OCI-LY1 (cell line): ENCODE data around the gene RABGAP1L.
A peak's percentile ranks its signal among the peaks of the same experiment; 100 is the strongest.

ENCODE experiments used
- H2AFZ ChIP-seq: fragments of 200-600 bp; sonication (generic), shearing (Covaris generic); 2 replicates; pipeline ENCODE4 v1.6.0; 2014; ENCODE audit warnings: antibody characterized with exemption, mild to moderate bottlenecking, low read length
- H3F3A ChIP-seq: fragments of 200-600 bp; sonication (generic), shearing (Covaris generic); 2 replicates; pipeline ENCODE4 v1.6.0; 2014; ENCODE audit warnings: mild to moderate bottlenecking, antibody characterized with exemption, low read length, moderate library complexity; ENCODE audit not compliant: insufficient read depth
- H3K27ac ChIP-seq: fragments of 200-600 bp; sonication (generic); 2 replicates; pipeline ENCODE4 v1.5.1; 2014; ENCODE audit warnings: low read length, mixed run types, mild to moderate bottlenecking, low read depth; ENCODE audit not compliant: poor library complexity, severe bottlenecking
- H3K27me3 ChIP-seq: fragments of 200-600 bp; sonication (generic); 2 replicates; pipeline ENCODE4 v1.6.0; 2014; ENCODE audit warnings: antibody characterized with exemption, mild to moderate bottlenecking, low read length, moderate library complexity; ENCODE audit not compliant: insufficient read depth
- H3K36me3 ChIP-seq: fragments of 200-600 bp; sonication (generic); 2 replicates; pipeline ENCODE4 v1.6.1; 2014; ENCODE audit warnings: mild to moderate bottlenecking, antibody characterized with exemption, low read length, moderate library complexity, mixed read lengths; ENCODE audit not compliant: insufficient read depth
- H3K4me1 ChIP-seq: fragments of 200-600 bp; sonication (generic); 2 replicates; pipeline ENCODE4 v1.5.1; 2014; ENCODE audit warnings: mild to moderate bottlenecking, low read length, moderate library complexity; ENCODE audit not compliant: insufficient read depth, severe bottlenecking
- H3K4me2 ChIP-seq: fragments of 200-600 bp; sonication (generic), shearing (Covaris generic); 2 replicates; pipeline ENCODE4 v1.6.1; 2014; ENCODE audit warnings: low read length
- H3K4me3 ChIP-seq: fragments of 200-600 bp; sonication (generic); 2 replicates; pipeline ENCODE4 v1.5.1; 2014; ENCODE audit warnings: low read length, low read depth, mild to moderate bottlenecking, mixed read lengths; ENCODE audit not compliant: poor library complexity, severe bottlenecking
- H3K79me2 ChIP-seq: fragments of 200-600 bp; shearing (Covaris generic); 2 replicates; pipeline ENCODE4 v1.6.1; 2016; ENCODE audit warnings: mixed run types, low read length, mixed read lengths; ENCODE audit not compliant: insufficient read depth
- H3K9ac ChIP-seq: fragments of 200-600 bp; sonication (generic), shearing (Covaris generic); 2 replicates; pipeline ENCODE4 v1.6.1; 2014; ENCODE audit warnings: mild to moderate bottlenecking, low read length, mixed read lengths
- H3K9me2 ChIP-seq: fragments of 200-600 bp; sonication (generic), shearing (Covaris generic); 2 replicates; pipeline ENCODE4 v1.6.1; 2014; ENCODE audit warnings: low read depth, mild to moderate bottlenecking, low read length, mixed read lengths
- H3K9me3 ChIP-seq: fragments of 200-600 bp; shearing (Covaris generic); 2 replicates; pipeline ENCODE4 v1.6.1; 2014; ENCODE audit warnings: low read length, mixed read lengths
- H4K20me1 ChIP-seq: fragments of 200-600 bp; sonication (generic), shearing (Covaris generic); 2 replicates; pipeline ENCODE4 v1.6.0; 2016; ENCODE audit warnings: mild to moderate bottlenecking, low read length; ENCODE audit not compliant: insufficient read depth
- EZH2 ChIP-seq: fragments of 200-600 bp; sonication (generic), shearing (Covaris generic); IDR thresholded peaks from 2 replicates; pipeline ENCODE4 v1.8.0; 2017; ENCODE audit warnings: borderline replicate concordance, mixed run types, mild to moderate bottlenecking, antibody characterized with exemption, low read length, moderate library complexity, mixed read lengths
- TF ChIP-seq, protein P1 (sequence below): fragments of 200-600 bp; sonication (generic), shearing (Covaris generic); IDR thresholded peaks from 2 replicates; pipeline ENCODE4 v1.5.1; 2017; ENCODE audit warnings: mild to moderate bottlenecking, antibody characterized with exemption, low read length, moderate library complexity, mixed read lengths

The RABGAP1L gene

DNA sequence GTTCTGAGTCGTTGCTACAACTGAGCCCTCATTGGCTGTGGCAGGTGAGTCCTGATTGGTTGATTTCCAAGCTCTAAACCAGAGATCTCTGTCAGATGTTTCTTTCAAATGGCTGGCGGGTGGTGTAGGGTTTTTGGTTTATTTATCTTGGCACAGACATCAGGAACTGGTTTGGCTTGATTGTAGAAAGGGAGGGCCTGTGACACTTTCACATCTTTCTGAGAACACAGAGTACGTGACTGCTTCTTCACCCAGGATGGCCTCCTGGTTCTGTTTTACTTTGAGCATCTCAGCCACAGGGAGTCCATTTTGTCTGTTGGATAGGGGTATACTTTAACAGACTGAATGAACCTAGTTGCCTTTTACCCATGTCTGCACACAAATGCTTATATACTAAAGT lies 199.0 kb downstream of the RABGAP1L start:
- no peak overlapping the region for H2AFZ ChIP-seq
- H3K4me2 ChIP-seq = no peak overlapping the region
- no peaks in the 10 kb centered on the region for H3K4me1 ChIP-seq
- no peaks in the 10 kb centered on the region for H3K9me2 ChIP-seq
- no peaks in the 10 kb centered on the region for H3F3A ChIP-seq
- no peak overlapping the region for H3K4me3 ChIP-seq
- no peak overlapping the region for H3K9ac ChIP-seq
- peaks cover 8% of the 10 kb centered on the region; the same call in 1 of the 2 replicates for H3K9me3 ChIP-seq
- TF ChIP-seq, protein P1, sequence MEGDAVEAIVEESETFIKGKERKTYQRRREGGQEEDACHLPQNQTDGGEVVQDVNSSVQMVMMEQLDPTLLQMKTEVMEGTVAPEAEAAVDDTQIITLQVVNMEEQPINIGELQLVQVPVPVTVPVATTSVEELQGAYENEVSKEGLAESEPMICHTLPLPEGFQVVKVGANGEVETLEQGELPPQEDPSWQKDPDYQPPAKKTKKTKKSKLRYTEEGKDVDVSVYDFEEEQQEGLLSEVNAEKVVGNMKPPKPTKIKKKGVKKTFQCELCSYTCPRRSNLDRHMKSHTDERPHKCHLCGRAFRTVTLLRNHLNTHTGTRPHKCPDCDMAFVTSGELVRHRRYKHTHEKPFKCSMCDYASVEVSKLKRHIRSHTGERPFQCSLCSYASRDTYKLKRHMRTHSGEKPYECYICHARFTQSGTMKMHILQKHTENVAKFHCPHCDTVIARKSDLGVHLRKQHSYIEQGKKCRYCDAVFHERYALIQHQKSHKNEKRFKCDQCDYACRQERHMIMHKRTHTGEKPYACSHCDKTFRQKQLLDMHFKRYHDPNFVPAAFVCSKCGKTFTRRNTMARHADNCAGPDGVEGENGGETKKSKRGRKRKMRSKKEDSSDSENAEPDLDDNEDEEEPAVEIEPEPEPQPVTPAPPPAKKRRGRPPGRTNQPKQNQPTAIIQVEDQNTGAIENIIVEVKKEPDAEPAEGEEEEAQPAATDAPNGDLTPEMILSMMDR = no peak
- TF ChIP-seq EZH2 = no peak
- no peak overlapping the region for H3K27ac ChIP-seq
- no peaks in the 10 kb centered on the region for H4K20me1 ChIP-seq
- H3K27me3 ChIP-seq = no peaks in the 10 kb centered on the region
- peaks cover 30% of the 10 kb centered on the region for H3K36me3 ChIP-seq
- peaks cover 8% of the 10 kb centered on the region; the same call in 1 of the 2 replicates for H3K79me2 ChIP-seq

- Histone ChIP-seq H3F3A (no peaks in the 10 kb centered on the region), H3K27me3 (no peaks in the 10 kb centered on the region), H3K4me2 (no peak overlapping the region), H3K27ac (no peak overlapping the region), H3K9me3 (peaks cover 8% of the 10 kb centered on the region; the same call in 1 of the 2 replicates), H3K9ac (no peak overlapping the region), H3K4me1 (no peaks in the 10 kb centered on the region), H3K36me3 (peaks cover 30% of the 10 kb centered on the region), H3K79me2 (peaks cover 12% of the 10 kb centered on the region; the same call in 1 of the 2 replicates), H2AFZ (no peak overlapping the region), H3K4me3 (no peak overlapping the region), H3K9me2 (no peaks in the 10 kb centered on the region), H4K20me1 (no peaks in the 10 kb centered on the region)
- TF ChIP-seq EZH2 = no peak
- TF ChIP-seq, protein P1 = peak; percentile 16; the same call in 1 of the 2 replicates
Measured at GRCh38 chr1:174358786-174359453, 199.6 kb downstream of the RABGAP1L start.

- TF ChIP-seq EZH2 = no peak
- TF ChIP-seq, protein P1 = no peak
- H3K36me3 ChIP-seq = peaks cover 30% of the 10 kb centered on the region
- no peak overlapping the region for H3K9ac ChIP-seq
- no peak overlapping the region for H3K27ac ChIP-seq
- H2AFZ ChIP-seq = no peak overlapping the region
- H4K20me1 ChIP-seq = no peaks in the 10 kb centered on the region
- no peaks in the 10 kb centered on the region for H3K27me3 ChIP-seq
- H3F3A ChIP-seq = no peaks in the 10 kb centered on the region
- H3K4me3 ChIP-seq = no peak overlapping the region
- H3K79me2 ChIP-seq = peaks cover 12% of the 10 kb centered on the region; the same call in 1 of the 2 replicates
- no peaks in the 10 kb centered on the region for H3K4me1 ChIP-seq
- peaks cover 8% of the 10 kb centered on the region; the same call in 1 of the 2 replicates for H3K9me3 ChIP-seq
- H3K4me2 ChIP-seq = no peak overlapping the region
- no peaks in the 10 kb centered on the region for H3K9me2 ChIP-seq
Measured at GRCh38 chr1:174359454-174359805, 200.1 kb downstream of the RABGAP1L start.
